Suprapubic skin (tissue), 4 donors: Measurements from ENCODE around the gene INKA1. TPM values are rescaled to one million over a fixed set of nuclear protein-coding genes. Genes with fewer than 3 reads are reported as not detected.
A peak's percentile ranks its signal among the peaks of the same experiment; 100 is the strongest.

ENCODE experiments used
- DNase-seq, 2 donors: peaks; one replicate each; pipeline ENCODE4 v3.0.0-alpha.2; 2019; ENCODE audit warnings: low spot score in 2 of 2
- H3K27ac ChIP-seq: fragments of 200-600 bp; sonication (generic); one replicate; pipeline ENCODE4 v1.5.1; 2019
- H3K27me3 ChIP-seq: fragments of 200-600 bp; sonication (generic); one replicate; pipeline ENCODE4 v1.5.1; 2019
- H3K36me3 ChIP-seq: fragments of 200-600 bp; sonication (generic); one replicate; pipeline ENCODE4 v1.5.1; 2019
- H3K4me1 ChIP-seq: fragments of 200-600 bp; sonication (generic); one replicate; pipeline ENCODE4 v1.5.1; 2019
- H3K4me3 ChIP-seq: fragments of 200-600 bp; sonication (generic); one replicate; pipeline ENCODE4 v1.5.1; 2019; ENCODE audit warnings: mild to moderate bottlenecking
- H3K9me3 ChIP-seq: fragments of 200-600 bp; sonication (generic); one replicate; pipeline ENCODE4 v1.5.1; 2019
- CTCF ChIP-seq, 2 donors: fragments of 200-600 bp in 1 of 2; fragments of 450-650 bp in 1 of 2; sonication (generic) in 1 of 2; IDR thresholded peaks; one replicate each; pipeline ENCODE4 v1.5.1; 2016 to 2019; ENCODE audit warnings: antibody characterized with exemption in 2 of 2, mild to moderate bottlenecking in 1 of 2, moderate library complexity in 1 of 2
- EP300 ChIP-seq: sonication (generic); formaldehyde crosslinking; IDR thresholded peaks from one replicate; pipeline ENCODE4 v1.6.1; 2017; ENCODE audit warnings: antibody characterized with exemption
- POLR2A ChIP-seq, 2 donors: fragments of 450-650 bp; IDR thresholded peaks; one replicate each; pipeline ENCODE4 v1.6.1; 2017; ENCODE audit warnings: antibody characterized with exemption in 2 of 2, mild to moderate bottlenecking in 2 of 2, moderate library complexity in 2 of 2
- POLR2AphosphoS5 ChIP-seq, 3 donors: sonication (generic); formaldehyde crosslinking; IDR thresholded peaks; one replicate each; pipeline ENCODE4 v1.6.1; 2017; ENCODE audit warnings: antibody characterized with exemption in 3 of 3
- WGBS: methylation state at CpG from one replicate; pipeline ENCODE4 v1.1.5; 2018; 5-methylcytosine and 5-hydroxymethylcytosine counted together
- total RNA-seq, 4 donors: library from RNA; depleted of rRNA; stranded (reverse); fragments of >200 nt; gene quantifications; one replicate each; pipeline ENCODE4 v1.1.0, GENCODE V29; 2016

INKA1 gene
- total RNA-seq, 4 donors from 2014 or later = 30.9 to 48.1 (median 36.2) TPM

- no peak for DNase-seq
- 76% methylated on average over 6 of the region's 6 CpGs for WGBS
- TF ChIP-seq POLR2A (IDR thresholded peaks at IDR 0.05) = no peak
- no peak for TF ChIP-seq CTCF (IDR thresholded peaks at IDR 0.05)
- TF ChIP-seq POLR2AphosphoS5 (IDR thresholded peaks at IDR 0.05) = no peak
- TF ChIP-seq EP300 = no peak
- Histone ChIP-seq H3K4me3 (no peak overlapping the region), H3K9me3 (no peaks in the 10 kb centered on the region), H3K27me3 (no peaks in the 10 kb centered on the region), H3K4me1 (no peaks in the 10 kb centered on the region), H3K36me3 (peaks cover 18% of the 10 kb centered on the region), H3K27ac (no peak overlapping the region)
These were observed 23.0 kb downstream of the INKA1 start for GRCh38 chr3:49826016-49826415.

GRCh38 chr3:49831341-49831740 is 28.3 kb downstream of the INKA1 start:
- Histone ChIP-seq H3K27ac (no peak overlapping the region), H3K27me3 (no peaks in the 10 kb centered on the region), H3K36me3 (peaks cover 27% of the 10 kb centered on the region), H3K4me3 (no peak overlapping the region), H3K4me1 (no peaks in the 10 kb centered on the region), H3K9me3 (no peaks in the 10 kb centered on the region)
- WGBS = 98% methylated on average over 3 of the region's 3 CpGs
- TF ChIP-seq CTCF (IDR thresholded peaks at IDR 0.05) (no peak), POLR2A (IDR thresholded peaks at IDR 0.05) (no peak), EP300 (no peak), POLR2AphosphoS5 (IDR thresholded peaks at IDR 0.05) (no peak)
- no peak for DNase-seq

- TF ChIP-seq POLR2A (IDR thresholded peaks at IDR 0.05) = no peak
- peak; percentile 85 to 92 for TF ChIP-seq CTCF (IDR thresholded peaks at IDR 0.05)
- peak in 1 of 3 donors; percentile 27 for TF ChIP-seq POLR2AphosphoS5 (IDR thresholded peaks at IDR 0.05)
- TF ChIP-seq EP300 = no peak
- Histone ChIP-seq H3K9me3 (no peaks in the 10 kb centered on the region), H3K4me1 (peaks cover 5% of the 10 kb centered on the region), H3K27ac (no peak overlapping the region), H3K4me3 (no peak overlapping the region), H3K36me3 (peaks cover 5% of the 10 kb centered on the region), H3K27me3 (no peaks in the 10 kb centered on the region)
- WGBS = 46% methylated on average over 6 of the region's 6 CpGs
- DNase-seq = peak; percentile 84 to 87
These were observed 36.2 kb downstream of the INKA1 start for GRCh38 chr3:49839193-49839809.

- Histone ChIP-seq H3K9me3 (no peaks in the 10 kb centered on the region), H3K27ac (no peak overlapping the region), H3K4me3 (no peak overlapping the region), H3K4me1 (peaks cover 5% of the 10 kb centered on the region), H3K36me3 (peaks cover 12% of the 10 kb centered on the region), H3K27me3 (no peaks in the 10 kb centered on the region)
- TF ChIP-seq CTCF (IDR thresholded peaks at IDR 0.05) (no peak), EP300 (no peak), POLR2AphosphoS5 (IDR thresholded peaks at IDR 0.05) (no peak), POLR2A (IDR thresholded peaks at IDR 0.05) (no peak)
- WGBS = 100% methylated on average over 1 of the region's 2 CpGs
- DNase-seq = no peak
These were observed 37.3 kb downstream of the INKA1 start for GRCh38 chr3:49840388-49840787.

GRCh38 chr3:49841126-49841696 is 38.1 kb downstream of the INKA1 start:
- Histone ChIP-seq H3K27ac (no peak overlapping the region), H3K4me1 (peaks cover 5% of the 10 kb centered on the region), H3K36me3 (peaks cover 12% of the 10 kb centered on the region), H3K9me3 (no peaks in the 10 kb centered on the region), H3K4me3 (no peak overlapping the region), H3K27me3 (no peaks in the 10 kb centered on the region)
- TF ChIP-seq CTCF (IDR thresholded peaks at IDR 0.05) (no peak), EP300 (no peak), POLR2AphosphoS5 (IDR thresholded peaks at IDR 0.05) (no peak), POLR2A (IDR thresholded peaks at IDR 0.05) (no peak)
- no peak for DNase-seq
